Activated CD4-positive, CD25-positive, alpha-beta regulatory T cell treated with anti-CD3 and anti-CD28 coated beads, Interleukin-2, amount 50 U/mL, for 24 hours (primary cell): ENCODE measurements around the gene KIN.
"Not testable (repeated sequence)": the region's sequence is repeated elsewhere in the genome, so short reads cannot be mapped to it uniquely, and the experiment has no call there.

Experiments used
- ATAC-seq, 2 donors: fragments of 150-1000 bp; cut with Tn5 transposase; one replicate each; pipeline ENCODE4 v1.10.0; 2021; ENCODE audit warnings: mild to moderate bottlenecking in 1 of 2, moderate library complexity in 1 of 2

KIN gene

DNA sequence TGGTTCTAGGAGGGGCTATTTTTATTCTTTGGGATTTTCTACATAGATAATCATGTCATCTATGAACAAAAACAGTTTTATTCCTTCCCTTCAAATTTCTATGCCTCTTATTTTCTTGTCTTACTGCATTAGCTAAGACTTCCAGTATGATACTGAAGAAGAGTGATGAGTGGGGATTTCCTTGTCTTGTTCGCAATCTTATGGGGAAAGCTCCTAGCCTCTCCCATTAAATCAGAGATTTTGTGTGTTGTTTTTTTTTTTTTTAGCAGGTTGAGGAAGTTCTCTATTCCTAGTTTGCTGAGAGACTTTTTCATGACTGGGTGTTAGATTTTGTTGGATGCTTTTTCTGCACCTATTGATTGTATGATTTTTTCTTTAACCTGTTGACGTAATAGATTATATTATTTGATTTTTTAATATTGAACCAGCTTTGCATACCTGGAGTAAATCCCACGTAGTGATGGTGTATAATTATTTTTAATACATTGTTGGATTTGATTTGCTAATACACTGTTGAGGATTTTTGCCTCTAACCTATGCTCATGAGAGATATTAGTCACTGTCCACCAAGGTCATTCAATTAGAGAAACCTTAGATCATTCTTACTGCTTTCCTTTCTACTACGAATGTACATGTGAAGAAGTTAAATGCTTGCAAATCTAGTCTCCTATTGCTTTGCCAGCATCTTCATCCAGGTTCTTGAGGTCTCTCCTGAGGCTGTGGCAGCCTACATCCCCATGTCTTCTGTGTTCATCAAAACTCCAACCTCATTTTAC lies 6.6 kb upstream of the KIN start:
- no peak for ATAC-seq

DNA sequence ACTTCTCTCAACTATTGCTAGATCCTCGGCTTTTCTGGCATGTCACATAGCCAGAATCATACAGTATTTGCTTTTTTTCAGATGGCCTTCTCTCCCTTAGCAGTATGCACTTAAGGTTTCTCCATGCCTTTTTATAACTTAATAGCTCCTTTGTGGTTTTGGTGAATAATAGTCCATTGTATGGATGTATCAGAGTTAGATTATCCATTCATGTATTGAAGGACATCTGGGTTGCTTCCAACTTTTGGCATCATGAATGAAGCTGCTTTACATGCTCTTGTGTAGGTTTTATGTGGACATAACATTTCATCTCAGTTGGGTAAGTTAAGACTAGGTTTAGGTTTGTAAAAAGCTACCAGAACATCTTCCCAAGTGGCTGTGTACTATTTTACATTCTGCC lies 4.7 kb upstream of the KIN start:
- ATAC-seq: no peak

GRCh38 chr10:7789390-7789789 lies 1.6 kb upstream of the KIN start:
- ATAC-seq: no peak

DNA sequence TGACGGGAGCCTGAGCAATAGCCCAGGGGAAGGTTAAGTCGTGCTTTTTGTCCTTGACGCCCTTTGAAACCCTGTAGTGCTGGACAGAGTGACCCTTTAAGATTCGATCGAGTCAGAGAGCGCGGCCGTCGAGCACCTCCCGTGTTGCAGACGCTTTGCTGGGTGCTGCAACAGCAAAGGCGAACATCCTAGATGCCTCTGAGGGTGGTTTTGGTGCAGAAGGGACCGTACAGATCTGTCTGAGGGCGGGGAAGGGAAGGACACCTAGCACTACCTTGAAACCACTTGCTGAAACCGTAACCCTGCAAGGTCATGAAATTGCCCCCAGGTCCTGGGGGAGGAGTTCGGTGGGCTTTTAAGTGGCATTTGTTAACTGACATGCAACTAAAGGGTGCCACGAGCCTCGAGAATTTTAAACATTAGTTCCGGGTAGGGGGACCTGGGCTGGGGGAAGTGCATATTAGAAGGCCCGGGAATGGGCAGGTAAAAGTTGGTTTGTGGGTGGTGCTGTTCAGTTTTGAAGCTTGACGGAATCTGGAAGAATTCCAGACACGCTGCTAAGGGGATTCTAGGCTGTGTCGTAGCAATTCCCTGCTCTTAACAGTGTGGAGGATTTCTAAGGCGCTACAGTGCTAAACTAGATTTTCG lies 970 bp upstream of the KIN start:
- ATAC-seq: no peak

DNA sequence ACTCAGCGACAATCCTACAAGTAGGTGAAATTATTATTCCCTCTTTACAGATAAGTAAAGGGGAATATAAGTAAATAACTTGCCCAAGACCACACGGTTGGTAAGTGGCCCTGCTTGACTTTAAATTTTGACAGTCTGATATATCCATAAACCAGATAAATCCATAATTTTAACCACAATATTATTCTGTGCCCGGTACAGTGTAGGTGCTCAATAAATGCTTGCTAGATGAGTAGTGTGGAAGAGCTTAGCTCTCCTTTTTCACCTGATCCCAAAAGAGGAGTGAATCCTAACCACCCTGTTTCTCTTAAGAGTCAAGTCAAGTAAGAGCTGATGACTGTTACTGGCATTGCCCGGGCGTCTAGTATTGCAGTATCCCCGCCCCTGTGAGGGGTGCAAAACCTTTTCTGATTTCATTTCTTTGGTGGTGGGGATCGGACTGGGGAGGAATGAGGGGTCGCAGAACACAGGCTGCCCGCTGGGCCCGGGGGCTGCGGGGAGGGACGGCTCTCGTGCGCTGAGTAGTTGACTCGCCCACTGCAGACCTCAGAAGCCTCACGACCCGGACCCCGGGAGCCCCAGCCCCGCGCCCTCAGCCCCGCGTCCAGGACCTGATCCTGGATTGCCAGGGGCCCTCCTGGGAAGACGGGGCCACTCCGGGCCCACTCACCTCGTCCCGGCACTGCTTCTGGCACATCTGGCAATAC lies 490 bp downstream of the KIN start:
- ATAC-seq: no peak

DNA sequence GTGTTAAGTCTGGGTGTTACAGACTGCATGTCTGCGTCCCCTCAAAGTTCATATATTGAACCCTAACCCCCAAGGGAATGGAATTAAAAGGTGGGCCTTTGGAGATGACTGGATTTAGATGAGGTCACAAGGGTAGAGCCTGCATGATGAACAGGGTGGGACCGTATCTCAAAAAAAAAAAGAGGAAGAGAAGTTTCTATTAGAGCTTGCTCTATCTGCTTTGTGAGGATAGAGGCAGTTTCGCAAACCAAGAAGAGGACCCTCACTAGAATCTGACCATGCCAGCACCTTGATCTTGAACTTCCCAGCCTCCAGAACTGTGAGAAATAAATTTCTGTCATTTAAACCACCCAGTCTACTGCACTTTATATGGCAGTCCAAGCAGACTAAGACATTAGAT lies 1.4 kb downstream of the KIN start:
- no peak for ATAC-seq

- ATAC-seq: not testable (repeated sequence)
Measured at GRCh38 chr10:7782194-7782593, 5.6 kb downstream of the KIN start.

DNA sequence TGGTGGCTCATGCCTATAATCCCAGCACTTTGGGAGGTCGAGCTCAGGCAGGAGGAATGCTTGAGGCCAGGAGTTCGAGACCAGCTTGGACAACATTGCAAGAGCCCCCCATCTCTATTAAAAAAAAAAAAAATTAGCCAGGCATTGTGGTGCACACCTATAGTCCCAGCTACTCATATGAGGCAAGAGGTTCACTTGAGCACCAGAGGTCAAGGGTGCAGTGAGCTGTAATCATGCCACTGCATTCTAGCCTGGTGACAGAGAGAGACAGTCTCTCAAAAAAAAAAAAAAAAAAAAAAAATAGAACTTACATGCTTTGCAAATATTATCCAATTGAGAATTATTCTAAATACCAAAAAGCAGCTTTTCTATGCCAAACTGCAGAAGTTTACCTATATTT lies 11.0 kb downstream of the KIN start:
- ATAC-seq: no peak

DNA sequence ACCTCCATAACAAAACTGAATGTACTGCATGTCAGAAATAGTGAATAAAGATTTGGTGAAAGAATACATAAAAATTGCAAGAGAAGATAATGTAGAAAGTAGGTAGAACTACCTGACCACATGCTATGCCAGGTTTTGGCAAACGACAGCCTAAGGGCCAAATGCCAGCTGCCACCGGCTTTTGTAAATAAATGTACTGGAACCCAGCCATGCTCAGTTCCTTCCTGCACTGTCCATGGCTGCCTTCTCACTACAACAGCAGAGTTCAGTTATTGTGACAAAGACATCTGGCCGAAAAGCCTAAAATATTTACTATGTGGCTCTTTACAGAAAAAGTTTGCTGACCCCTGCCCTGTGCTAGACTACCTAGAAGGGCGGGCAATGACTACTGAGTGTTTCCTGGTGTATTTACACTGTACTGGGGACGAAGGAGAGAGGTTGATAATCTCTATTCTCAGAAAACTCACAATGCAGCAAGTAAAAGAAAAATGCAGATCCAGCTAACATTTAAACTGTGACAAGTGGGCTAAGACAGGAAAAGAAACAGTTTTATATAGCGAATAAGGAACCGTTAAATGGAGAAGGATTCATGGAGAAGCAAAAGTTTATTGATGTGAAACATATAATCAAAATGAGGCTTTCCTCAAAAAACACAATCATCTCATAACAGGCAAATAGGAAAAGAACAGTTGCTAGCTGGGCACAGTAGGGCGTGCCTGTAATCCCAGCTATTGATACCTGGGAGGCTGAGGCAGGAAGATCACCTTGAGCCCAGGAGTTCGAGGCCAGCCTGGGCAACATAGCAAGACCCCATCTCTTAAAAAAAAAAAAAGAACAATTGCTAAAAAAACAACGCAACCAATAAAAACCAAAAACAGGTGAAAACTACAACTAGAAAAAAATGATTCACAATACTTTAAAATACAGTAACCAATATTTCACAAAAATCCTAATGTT lies 13.7 kb downstream of the KIN start:
- no peak for ATAC-seq

GRCh38 chr10:7768417-7768816 lies 19.4 kb downstream of the KIN start:
- ATAC-seq: no peak

- no peak for ATAC-seq
Measured at GRCh38 chr10:7767209-7767608, 20.6 kb downstream of the KIN start.

DNA sequence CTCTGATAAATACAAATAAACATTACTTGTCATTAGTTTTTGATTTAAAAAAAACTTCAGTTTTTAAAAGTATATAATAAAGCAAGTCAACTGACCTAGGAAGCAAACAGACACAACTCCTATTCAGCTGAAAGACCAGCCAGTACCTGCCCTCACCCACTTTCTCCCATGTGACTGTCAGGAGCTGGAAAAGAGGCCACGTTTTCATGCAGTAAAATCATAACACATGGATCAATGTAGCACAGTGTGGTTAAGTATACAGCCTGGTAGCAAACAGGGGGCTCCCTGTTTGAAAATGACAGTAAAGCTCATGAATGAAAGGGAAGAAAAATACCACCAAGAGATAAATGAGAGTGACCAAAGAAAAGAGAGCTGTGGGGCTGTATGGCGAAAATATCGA lies 21.6 kb downstream of the KIN start:
- ATAC-seq: no peak

DNA sequence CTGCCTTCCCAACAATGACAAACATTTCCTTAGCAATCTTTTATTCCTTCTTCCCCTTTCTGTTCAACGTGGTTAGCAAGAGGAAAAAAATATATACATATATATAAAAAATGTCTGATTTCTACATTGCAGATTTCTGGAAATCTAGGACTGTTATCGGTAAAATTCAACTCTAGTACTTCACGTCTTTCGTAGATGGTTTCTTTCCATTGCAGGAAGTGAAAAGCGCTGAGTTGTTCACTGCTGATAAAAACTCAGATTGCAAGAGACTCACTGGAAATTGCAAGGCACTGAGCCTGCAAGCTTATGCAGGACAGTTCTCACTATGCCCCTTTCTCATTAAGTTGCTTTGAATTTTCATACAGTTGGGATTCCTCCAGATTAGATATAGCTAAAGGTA lies 23.9 kb downstream of the KIN start:
- no peak for ATAC-seq

GRCh38 chr10:7756360-7756992 lies 31.3 kb downstream of the KIN start:
- no peak for ATAC-seq

- no peak for ATAC-seq
Measured at GRCh38 chr10:7755103-7755502, 32.7 kb downstream of the KIN start.

DNA sequence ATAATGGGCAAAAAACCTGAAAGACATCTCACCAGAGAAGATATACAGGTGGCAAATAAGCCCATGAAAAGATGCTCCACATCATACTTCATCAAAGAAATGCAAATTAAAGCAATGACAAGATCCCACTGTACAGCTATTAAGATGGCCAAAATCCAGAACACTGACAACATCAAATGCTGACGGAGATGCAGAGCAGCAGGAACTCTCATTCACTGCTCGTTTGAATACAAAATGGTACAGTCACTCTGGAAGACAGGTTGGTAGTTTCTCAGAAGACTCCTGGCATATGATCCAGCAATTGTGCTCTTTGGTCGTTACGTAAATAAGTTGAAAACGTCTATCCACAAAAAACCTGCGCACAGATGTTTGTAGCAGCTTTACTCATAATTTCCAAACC lies 35.5 kb downstream of the KIN start:
- no peak for ATAC-seq

- ATAC-seq: no peak
Measured at GRCh38 chr10:7750222-7750621, 37.6 kb downstream of the KIN start.

GRCh38 chr10:7748637-7749036 lies 39.2 kb downstream of the KIN start:
- not testable (repeated sequence) for ATAC-seq

DNA sequence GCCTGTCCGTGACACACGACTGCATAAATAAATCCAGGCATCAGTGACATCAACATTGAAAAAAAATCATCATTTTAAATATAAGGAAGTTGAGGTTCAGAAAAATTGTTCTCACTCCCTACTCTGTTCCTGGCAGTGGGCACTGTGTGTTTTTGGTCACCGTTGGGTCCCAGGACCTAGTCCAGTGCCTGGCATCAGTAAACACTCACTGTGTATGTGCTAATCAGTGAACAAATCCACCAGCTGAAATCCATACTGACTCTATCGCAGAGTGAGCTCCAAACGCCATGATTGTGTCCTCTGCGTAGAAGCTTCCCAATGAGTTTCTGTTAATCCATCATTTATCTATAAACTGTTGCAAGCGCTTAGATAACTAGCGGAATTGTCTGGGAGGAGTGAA lies 43.5 kb downstream of the KIN start:
- no peak for ATAC-seq

GRCh38 chr10:7738536-7739407 lies 49.0 kb downstream of the KIN start:
- ATAC-seq: no peak

- no peak for ATAC-seq
Measured at GRCh38 chr10:7734821-7735220, 53.0 kb downstream of the KIN start.
